Astrocyte of the hippocampus (primary cell): Measurements from ENCODE around the gene EME2.

ENCODE experiments used
- DNase-seq: peaks from one replicate; pipeline ENCODE4 v3.0.0; 2011; ENCODE audit warnings: low read depth, low spot score

The EME2 gene

DNA sequence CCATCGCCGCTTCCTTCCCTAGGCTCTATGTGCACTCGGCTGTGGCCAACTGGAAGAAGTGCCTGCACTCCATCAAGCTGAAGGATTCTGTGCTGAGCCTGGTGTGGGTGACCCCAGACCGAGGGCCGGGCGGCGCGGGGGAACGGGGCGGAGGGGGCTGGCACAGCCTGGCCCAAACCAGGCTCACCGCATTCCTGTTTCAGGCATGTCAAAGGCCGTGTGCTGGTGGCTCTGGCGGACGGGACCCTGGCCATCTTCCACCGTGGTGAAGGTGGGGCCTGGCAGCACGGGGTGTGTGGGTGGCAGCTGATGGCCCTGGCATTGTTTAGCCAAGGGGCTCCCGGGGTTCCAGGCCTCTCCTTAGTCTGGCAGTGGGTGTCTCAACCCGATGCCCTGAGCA, 5.9 kb upstream of the EME2 start:
- no peak for DNase-seq

DNA sequence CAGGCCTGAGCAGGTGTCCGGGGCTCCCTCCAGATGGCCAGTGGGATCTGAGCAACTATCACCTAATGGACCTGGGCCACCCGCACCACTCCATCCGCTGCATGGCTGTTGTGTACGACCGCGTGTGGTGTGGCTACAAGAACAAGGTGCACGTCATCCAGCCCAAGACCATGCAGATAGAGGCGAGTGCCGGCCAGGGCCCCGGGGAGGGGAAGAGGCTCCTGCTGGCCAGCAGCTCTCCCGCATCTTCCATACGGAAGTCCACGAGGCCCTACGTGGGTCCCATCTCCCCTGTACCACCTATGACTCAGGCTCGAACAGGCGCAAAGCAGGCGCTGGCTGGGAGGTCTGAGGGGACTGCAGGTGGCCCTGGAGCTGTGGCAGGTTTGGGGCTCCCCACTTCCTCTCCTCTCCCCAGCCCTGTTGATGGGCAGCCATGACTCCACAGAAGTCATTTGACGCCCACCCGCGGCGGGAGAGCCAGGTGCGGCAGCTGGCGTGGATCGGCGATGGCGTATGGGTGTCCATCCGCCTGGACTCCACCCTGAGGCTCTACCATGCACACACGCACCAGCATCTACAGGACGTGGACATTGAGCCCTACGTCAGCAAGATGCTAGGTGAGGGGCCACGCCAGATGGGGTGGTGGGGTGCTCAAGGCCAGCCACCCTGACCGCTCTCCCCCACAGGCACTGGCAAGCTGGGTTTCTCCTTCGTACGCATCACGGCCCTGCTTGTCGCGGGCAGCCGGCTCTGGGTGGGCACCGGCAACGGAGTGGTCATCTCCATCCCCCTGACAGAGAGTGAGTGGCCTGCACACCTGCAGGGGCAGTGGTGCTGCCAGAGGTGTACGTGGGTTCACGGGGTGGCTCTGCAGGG, 5.3 kb upstream of the EME2 start:
- DNase-seq: no peak

DNA sequence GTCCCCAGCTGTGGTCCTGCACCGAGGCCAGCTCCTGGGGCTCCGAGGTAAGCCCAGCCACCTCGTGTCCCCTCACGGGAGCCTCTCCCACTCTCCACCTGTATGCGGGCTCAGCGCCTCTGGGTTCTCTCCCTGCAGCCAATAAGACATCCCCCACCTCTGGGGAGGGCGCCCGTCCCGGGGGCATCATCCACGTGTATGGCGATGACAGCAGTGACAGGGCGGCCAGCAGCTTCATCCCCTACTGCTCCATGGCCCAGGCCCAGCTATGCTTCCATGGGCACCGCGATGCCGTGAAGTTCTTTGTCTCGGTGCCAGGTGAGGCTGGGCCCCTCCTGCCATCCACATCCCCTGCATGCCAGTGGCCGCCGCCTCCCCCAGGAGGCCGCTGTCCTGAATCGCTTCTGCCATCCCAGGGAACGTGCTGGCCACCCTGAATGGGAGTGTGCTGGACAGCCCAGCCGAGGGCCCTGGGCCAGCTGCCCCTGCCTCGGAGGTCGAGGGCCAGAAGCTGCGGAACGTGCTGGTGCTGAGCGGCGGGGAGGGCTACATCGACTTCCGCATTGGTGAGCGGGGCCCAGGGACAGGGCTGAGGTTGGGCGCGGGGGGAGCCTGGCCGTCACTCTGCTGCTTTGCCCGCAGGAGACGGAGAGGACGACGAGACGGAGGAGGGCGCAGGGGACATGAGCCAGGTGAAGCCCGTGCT, 4.4 kb upstream of the EME2 start:
- no peak for DNase-seq

DNA sequence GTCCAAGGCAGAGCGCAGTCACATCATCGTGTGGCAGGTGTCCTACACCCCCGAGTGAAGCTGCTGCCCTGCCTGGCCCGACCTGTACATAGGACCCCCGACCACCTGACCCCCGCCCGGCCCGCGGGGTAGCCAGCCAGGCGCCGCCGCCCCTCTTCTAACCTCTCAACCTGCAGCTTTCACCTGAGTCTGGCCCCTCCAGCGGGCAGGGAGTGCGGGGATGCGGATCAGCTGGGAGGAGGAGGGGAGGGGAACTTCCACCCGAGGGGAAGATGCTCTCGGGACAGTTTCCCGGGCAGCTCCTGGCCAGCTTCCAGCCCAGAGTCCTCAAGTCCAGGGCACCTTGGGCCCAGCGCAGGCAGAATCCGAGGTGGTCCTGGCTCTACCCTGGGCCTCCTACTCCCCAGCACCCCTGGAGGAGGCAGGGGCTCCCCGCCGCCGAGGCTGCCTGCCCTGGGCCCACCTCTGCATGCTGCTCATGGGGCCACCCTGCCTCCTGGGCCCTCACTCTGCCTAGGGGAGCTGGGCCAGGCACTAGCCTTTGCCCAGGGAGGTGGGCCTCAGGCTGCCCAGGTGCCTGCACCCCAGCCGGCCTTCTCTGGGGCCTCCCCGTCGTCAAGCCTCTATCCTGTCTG, 3.7 kb upstream of the EME2 start:
- no peak for DNase-seq

DNA sequence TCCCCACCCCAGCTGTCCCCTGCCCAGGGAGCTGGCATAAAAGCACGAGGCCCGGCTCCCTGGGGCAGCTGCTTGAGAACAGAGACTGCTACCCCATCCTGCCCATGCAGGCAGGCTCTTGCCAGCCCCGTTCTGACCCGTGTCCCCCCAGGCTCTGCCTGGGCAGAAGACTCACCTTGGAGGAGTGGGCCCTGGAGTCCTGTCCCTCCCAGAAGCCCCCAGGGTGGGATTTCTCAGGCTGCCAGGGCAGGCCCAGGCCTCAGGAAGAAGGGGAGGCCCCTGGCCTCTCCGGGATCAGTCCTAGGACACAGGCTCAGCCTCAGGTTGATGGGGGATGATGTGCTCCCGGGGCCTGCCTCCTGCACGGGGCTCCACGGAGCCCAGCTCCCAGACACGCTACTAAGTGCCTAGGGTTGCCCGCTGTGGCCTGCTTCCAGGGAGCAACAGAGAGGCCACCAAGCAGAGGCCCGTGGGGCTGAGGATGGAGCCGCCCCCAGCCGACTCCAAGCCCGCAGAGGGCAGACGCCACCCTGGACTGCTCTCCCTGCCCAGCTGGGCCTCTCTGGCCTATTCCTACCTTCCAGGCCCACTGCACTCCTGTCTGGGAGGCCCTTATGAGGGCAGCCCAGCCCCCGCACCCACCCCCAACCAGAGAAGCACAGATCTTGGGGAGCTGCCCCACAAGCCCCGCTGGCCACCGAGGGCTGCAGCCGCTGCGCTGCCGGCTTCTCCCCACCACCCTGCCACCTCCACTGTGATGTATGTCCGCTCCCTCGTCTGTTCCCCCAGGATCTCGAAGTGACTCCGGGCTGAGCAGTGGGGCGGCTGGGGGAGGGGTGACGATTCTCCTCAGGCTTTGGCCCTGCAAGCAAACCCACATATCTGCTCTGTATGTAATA, 3.0 kb upstream of the EME2 start:
- DNase-seq: no peak

DNA sequence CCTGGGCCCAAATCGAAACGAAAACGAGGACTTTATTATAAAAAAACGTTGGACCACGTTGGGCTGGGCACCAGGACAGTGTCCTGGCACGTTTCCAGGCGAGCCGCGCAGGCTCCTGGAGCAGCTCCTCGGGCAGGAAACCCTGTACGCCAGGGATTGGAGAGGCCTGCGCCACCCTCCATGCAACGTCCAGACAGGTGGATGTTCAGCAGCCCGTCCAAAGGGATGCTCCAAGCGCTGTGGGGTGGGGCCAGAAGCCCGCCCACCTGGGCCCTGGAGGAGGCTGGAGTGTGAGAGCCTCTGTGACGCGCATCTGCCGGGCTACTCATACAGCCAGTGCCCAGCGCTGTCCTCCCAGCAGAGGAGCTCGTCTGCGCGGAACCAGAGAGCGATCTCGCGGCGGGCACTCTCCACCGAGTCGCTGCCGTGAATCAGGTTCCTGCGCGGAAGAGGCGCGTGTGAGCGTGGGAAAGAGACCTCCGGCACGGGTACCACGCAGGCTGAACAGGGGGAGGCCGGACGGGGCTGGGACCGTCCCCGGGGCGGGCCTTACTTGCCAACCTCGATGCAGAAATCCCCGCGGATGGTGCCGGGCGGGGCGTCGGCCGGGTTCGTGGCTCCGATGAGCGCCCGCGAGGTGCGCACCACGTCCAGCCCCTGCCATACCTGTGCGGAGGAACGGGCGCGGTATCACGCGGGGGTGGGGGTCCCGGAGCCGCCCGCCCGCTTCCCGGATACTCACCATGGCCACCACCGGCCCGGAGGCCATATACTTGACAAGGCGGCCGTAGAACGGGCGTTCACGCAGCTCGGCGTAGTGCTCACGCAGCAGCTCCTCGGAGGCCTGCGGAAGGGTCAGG, 2.1 kb upstream of the EME2 start:
- peak; percentile 70 for DNase-seq

DNA sequence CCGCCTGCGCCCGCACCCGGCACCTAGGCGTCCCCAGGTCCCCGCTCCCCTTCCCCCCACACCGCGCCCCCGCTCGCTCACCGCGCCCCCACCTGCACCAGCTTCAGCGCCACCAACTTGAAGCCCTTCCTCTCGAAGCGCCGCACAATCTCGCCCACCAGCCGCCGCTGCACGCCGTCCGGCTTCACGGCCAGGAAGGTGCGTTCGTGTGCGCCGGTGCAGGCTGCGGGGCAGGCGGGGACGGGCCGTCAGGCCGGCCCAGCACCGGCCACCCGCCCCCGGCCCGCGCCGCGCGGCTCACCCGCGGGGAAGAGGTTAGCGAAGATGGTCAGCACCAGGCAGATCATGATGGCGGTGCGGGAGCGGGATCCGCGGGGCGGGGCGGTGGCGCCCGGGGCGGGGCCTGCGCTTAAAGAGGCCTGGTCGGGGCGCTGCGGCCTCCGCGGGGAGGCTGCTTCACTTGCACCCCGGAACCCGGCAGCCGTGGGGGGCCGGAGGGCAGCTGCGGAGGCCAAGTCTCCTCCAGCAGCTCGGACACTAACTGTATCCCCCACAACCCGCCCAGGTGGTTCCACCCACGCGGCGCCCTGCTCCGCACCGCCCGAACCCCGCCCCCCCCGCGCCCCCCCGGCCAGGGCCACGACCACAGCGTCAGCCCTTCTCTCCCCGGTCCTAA, 1.3 kb upstream of the EME2 start, which contains the start of gene NME3:
Gene NME3, minus strand, starts transcription at position 356 of the 676 bp plus-strand sequence. Its CDS starts 9 bp downstream, at position 347.
- peak; percentile 85 for DNase-seq

DNA sequence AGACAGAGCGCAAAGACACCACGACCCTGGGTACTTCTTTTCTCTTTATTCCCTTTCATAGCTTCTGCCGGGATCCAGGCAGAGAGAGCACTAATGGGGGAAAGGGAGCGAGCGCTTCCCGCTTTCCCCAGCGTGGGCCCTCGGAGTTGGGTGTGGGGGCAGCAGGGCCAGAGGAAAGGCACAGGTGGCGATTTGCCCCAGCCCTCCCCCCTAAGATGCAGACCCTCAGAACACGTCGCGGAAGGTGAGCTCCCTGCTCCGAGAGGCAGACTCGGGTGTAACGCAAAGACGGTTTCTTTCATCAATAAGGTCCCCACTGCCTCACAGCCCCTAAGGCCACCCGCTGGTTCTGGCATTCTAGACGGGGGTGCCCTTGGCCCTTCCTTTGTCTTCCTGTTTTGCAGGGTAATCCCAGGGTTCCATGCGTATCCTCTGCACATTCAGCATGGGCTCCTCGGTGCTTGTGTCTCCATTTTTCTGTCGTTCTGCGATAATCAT, 697 bp upstream of the EME2 start:
- no peak for DNase-seq

DNA sequence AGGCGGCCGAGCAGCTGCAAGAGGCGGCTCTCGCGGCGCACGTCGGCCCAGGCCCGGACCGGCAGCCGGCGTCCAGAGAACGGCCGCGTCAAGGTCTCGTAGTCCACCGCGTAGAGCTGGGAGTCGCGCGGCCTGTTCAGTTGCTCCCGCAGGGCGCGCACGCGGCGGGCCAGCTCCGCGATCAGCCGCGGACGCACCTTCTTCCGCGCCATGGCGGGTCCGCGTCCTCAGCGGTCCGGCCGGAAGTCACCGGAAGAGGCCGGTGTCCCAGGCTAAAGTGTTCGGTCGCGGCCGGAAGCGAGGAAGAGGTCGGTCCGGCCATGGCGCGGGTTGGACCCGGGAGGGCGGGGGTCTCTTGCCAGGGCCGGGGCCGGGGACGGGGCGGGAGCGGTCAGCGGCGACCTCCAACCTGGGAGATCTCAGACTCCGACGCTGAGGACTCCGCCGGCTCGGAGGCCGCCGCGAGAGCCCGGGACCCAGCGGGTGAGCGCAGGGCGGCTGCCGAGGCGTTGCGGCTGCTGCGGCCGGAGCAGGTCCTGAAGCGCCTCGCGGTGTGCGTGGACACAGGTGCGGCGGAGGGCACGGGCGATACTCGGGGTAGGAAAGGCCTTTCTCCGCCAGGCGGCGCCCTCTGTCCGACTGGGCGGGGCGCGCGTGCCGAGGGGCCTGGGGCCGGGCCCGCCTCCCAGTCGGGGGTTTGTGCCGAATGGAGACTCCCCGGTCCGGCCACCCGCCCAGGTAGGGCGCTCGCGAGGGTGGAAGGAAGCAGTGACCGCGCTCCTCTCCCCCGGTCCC, 495 bp downstream of the EME2 start, which contains the start of gene MRPS34:
Gene MRPS34, minus strand, starts transcription at position 227 of the 795 bp plus-strand sequence. Its CDS starts 15 bp downstream, at position 212.
- DNase-seq: peak; percentile 94

DNA sequence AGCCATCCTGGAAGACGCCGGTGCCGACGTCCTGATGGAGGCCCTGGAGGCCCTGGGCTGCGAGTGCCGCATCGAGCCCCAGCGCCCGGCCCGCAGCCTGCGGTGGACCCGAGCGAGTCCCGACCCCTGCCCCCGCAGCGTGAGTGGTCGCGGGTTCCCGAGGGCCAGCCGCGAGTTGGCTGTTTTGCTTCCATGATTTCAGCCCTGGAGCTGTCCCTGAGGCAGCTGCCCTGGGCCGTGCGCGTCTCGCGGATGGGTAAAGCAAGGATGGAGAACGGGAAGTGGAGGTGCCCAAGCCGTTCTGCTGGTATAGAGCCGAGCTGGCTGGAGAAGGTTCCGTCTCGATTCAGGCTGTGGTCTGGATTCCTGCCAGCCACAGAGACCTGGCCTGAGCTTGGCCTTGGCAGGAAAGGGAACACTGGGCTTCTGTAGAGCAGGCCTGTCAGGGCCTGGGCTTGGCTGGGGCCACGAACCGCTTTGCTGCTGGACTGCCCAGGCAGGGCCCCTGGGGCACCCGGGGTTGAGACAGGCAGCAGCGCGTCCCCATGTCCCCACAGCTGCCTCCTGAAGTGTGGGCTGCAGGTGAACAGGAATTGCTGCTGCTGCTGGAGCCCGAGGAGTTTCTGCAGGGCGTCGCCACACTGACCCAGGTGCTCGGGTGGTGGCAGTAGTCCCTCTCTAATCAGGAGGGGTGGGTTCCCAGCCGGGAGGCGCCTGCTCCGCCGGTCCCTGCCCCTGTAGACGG, 1.3 kb downstream of the EME2 start:
- peak; percentile 71 for DNase-seq

DNA sequence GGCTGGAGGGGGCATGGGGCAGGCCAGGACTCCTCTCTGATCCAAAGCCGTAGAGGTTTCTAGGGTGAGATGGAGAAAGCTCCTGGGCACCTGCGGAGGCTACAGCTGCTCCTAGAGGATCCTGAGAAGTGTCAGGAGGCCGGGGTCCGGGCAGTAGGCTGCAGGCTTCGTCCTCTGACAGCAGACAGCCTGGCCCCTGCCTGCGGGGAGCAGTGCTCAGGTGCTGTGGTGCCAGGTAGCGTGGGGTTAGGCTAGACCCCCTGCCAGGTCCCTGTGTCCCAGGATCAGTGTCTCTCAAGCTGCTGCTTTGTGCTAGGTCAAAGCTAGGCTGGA, 1.8 kb downstream of the EME2 start:
- DNase-seq: no peak

DNA sequence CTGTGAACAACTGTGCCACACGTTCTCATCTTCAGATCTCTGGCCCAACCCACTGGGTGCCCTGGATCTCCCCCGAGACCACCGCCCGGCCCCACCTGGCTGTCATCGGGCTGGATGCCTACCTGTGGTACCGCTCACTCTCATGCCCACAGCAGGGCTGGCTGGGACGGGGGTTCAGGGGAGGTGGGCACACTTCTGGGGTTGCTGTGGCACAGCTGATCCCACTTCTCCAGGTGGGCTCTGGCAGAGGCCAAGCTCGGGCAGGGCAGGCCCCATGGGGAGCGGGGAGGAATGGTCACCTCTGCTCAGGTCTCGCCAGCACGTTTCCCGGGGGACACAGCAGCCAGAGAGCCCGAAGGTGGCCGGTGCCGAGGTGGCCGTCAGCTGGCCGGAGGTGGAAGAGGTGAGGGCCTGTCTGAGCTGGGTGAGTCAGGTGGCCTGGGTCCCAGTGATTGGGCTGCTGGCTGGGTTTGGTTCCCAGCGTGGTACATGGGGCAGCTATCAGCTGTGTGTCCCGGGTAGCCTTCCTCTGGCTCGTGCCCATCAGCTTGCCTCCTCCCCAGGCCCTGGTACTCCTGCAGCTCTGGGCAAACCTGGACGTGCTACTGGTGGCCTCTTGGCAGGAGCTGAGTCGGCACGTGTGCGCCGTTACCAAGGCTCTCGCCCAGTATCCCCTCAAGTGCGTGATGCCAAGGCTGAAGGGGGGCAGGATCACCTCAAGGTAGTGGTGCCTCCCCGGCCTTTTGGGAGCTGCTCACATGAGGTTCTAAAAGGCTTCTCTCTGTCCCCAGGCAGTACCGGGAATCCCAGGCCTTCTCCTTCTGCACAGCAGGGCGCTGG, 2.6 kb downstream of the EME2 start:
- DNase-seq: no peak

DNA sequence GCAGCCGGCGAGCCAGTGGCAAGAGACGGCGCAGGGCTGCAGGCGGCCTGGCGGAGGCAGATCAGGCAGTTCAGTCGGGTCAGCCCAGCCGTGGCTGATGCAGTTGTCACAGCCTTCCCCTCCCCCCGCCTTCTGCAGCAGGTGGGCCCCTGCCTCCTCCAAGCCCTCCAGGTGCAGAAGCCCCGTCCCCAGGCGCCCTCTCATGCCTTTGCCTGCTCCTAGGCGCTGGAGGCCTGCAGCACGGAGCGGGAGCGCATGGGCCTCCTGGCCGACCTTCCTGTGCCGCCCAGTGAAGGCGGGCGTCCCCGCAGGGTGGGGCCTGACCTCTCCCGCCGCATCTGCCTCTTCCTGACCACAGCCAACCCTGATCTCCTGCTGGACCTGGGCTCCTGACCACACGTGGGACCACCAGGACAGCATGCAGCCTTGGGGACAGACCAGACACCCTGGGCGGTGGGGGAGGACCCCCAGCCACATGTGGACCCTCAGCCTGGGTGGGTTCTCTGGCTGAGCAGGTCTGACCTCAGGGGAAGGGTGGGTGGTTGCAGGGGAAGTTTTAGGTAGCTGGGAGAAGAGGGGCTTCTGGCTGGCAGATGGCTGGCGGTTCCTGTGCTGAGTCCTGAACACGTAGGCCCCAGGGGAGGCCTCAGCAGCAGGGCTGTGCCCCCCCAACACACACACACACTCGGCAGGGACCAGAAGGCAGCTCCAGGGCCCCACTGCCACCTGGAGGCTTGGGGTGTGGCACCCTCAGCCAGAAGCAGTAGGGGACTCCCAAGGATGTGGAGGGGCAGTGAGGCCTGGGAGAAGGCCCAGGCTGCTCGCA, 3.4 kb downstream of the EME2 start:
- no peak for DNase-seq

DNA sequence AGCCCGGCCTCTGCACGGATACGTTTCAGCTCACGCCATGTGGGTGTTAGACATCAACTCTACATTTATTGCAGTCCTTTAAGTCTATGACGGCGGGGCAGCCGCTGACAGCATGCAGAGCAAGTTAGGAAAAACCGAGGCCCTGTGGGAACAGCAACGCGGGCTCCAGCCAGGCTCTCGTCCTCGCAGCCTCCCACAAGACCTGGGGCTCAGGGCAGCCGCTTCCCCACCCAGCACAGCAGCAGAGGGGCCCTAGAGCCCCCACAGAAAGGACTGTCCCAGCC, 4.0 kb downstream of the EME2 start:
- DNase-seq: no peak

DNA sequence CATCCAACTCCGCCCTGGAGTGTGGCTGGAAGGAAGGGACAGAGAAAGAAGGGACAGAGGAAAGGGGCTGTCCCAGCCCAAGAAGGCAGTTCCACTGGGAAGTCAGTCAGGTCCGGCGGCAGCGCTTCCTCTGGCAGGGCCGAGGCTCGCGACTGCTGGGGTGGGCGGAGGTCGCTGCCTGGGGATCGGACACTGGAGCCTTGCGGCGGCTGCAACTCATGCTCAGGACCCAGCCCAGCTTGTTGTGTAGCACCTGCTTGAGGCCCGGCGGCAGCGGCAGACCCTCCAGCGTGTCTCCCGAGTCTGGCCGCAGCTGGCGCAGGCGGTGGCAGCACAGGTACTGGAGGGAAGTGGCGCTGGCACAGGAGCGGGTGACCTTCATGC, 4.4 kb downstream of the EME2 start:
- no peak for DNase-seq

DNA sequence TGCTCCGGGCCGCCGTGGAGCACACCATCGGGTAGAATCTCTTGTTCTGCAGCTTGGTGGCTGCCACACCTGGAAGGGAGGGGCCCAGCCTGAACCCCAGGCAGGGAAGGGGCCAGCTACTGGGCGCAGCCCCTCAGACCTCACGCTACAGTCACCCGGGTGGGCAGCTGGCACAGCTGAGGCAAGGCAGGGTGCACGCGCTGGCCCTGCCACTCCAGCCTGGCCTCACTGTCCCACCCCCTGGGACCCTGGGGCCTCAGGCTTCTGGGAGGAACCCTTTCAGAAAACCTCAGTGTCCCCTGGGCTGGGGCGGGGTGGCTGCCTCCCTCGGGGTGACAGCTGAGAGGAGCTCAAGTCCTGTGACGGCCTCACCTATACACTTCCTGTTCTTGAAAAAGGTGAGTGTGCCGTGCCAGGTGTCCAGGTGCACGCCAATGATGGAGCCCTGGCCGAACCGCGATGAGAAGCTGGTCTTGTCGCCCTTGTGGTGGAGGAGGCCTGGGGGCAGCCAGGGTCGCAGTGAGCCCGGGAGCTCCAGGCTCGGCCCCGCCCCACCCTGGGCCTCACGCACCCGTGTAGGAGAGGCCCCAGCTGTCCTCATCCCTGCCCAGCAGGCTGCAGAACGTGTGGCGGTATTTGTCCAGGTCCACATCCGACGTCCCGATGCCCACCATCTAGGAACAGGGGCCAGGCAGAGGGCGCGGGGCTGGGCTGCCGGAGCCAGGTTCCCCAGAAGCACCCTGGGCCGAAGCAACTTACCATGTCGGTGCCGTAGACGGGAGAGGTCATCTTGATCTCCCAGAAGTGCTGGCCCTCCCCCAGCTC, 5.0 kb downstream of the EME2 start:
- DNase-seq: no peak
